SK-N-SH (cell line): ENCODE results near the gene CAPZA3. TPM values are rescaled to one million over a fixed set of nuclear protein-coding genes. Genes with fewer than 3 reads are reported as not detected.

Experiments
- CTCF ChIA-PET: fragments of 300-600, 350-600 bp; formaldehyde crosslinking; extraction: SDS; loops from one replicate; lab custom pipeline; 2021; lab: Yijun Ruan, JAX
- POLR2A ChIA-PET: fragments of 350-600 bp; sonication (Branson Sonifier 250); formaldehyde crosslinking; extraction: SDS; loops from one replicate; lab custom pipeline; 2020; ENCODE audit warnings: antibody characterized with exemption, inconsistent platforms; lab: Yijun Ruan, JAX
- DNase-seq: peaks from one replicate; pipeline ENCODE4 v3.0.0; 2012
- H2AFZ ChIP-seq: fragments of 200-600 bp; sonication (generic); 2 replicates; pipeline ENCODE4 v1.8.1; 2016; ENCODE audit warnings: antibody characterized with exemption, mild to moderate bottlenecking, low read depth
- H3F3A ChIP-seq: fragments of 200-600 bp; sonication (generic); replicated peaks from 2 replicates; pipeline ENCODE3; 2016; ENCODE audit warnings: antibody characterized with exemption, mild to moderate bottlenecking; ENCODE audit not compliant: insufficient read depth
- H3K27ac ChIP-seq, 2 experiments: fragments of 200-500 bp in 1 of 2; fragments of 200-600 bp in 1 of 2; sonication (Bioruptor generic) in 1 of 2; sonication (generic), shearing (Covaris generic) in 1 of 2; 2 replicates each; pipeline versions ENCODE4 v1.5.1 to v1.6.1; 2014 to 2016; ENCODE audit warnings: low read depth in 2 of 2, inconsistent platforms in 1 of 2, low read length in 1 of 2, mild to moderate bottlenecking in 1 of 2, mixed read lengths in 1 of 2
- H3K27me3 ChIP-seq: fragments of 200-600 bp; sonication (generic), shearing (Covaris generic); 2 replicates; pipeline ENCODE4 v1.6.1; 2016; ENCODE audit warnings: mixed run types; ENCODE audit not compliant: insufficient read depth
- H3K36me3 ChIP-seq, 2 experiments: fragments of 200-500 bp in 1 of 2; fragments of 200-600 bp in 1 of 2; sonication (Bioruptor generic) in 1 of 2; sonication (generic) in 1 of 2; replicated peaks in 1 of 2; 2 replicates each; pipeline versions ENCODE3 to v1.5.1; 2014 to 2016; ENCODE audit warnings: low read length in 1 of 2, mild to moderate bottlenecking in 1 of 2; ENCODE audit not compliant: insufficient read depth in 2 of 2, control insufficient read depth in 1 of 2
- H3K4me1 ChIP-seq, 2 experiments: fragments of 200-500 bp in 1 of 2; fragments of 200-600 bp in 1 of 2; sonication (Bioruptor generic) in 1 of 2; sonication (generic), shearing (Covaris generic) in 1 of 2; 2 replicates each; pipeline versions ENCODE4 v1.5.1 to v1.6.1; 2014 to 2016; ENCODE audit warnings: low read depth in 1 of 2, low read length in 1 of 2, mixed run types in 1 of 2; ENCODE audit not compliant: insufficient read depth in 2 of 2, control insufficient read depth in 1 of 2
- H3K4me2 ChIP-seq: fragments of 200-600 bp; sonication (generic), shearing (Covaris generic); 2 replicates; pipeline ENCODE4 v1.6.1; 2017; ENCODE audit warnings: mixed run types
- H3K4me3 ChIP-seq, 2 experiments: fragments of 200-500 bp in 1 of 2; fragments of 200-600 bp in 1 of 2; sonication (Bioruptor generic) in 1 of 2; sonication (generic), shearing (Covaris generic) in 1 of 2; 2 replicates each; pipeline versions ENCODE4 v1.5.1 to v1.8.1; 2014 to 2016; ENCODE audit warnings: low read depth in 2 of 2, inconsistent platforms in 1 of 2, low read length in 1 of 2, mild to moderate bottlenecking in 1 of 2, mixed read lengths in 1 of 2, moderate library complexity in 1 of 2
- H3K79me2 ChIP-seq: fragments of 200-600 bp; sonication (generic); 2 replicates; pipeline ENCODE4 v1.8.1; 2017; ENCODE audit warnings: mild to moderate bottlenecking; ENCODE audit not compliant: insufficient read depth
- H3K9ac ChIP-seq: fragments of 200-600 bp; sonication (generic); 2 replicates; pipeline ENCODE4 v1.6.1; 2017; ENCODE audit warnings: mixed run types
- H3K9me2 ChIP-seq: fragments of 200-600 bp; sonication (generic); 2 replicates; pipeline ENCODE4 v1.6.1; 2017; ENCODE audit warnings: mixed run types
- H3K9me3 ChIP-seq: fragments of 200-600 bp; sonication (generic); 2 replicates; pipeline ENCODE4 v1.6.1; 2017; ENCODE audit warnings: mixed run types, mild to moderate bottlenecking, moderate library complexity
- H4K20me1 ChIP-seq: fragments of 200-600 bp; sonication (generic); 2 replicates; pipeline ENCODE4 v1.6.1; 2017; ENCODE audit warnings: mild to moderate bottlenecking, mixed run types; ENCODE audit not compliant: insufficient read depth
- CHD2 ChIP-seq: fragments of 150-350 bp; IDR thresholded peaks from 2 replicates; pipeline ENCODE4 v1.6.1; 2018; ENCODE audit warnings: low read length; ENCODE audit not compliant: partially characterized antibody
- FOXJ3 ChIP-seq: sonication (generic); formaldehyde crosslinking; IDR thresholded peaks from 2 replicates; pipeline ENCODE4 v1.5.1; 2020; ENCODE audit warnings: mild to moderate bottlenecking, missing genetic modification reagents
- FOXM1 ChIP-seq: IDR thresholded peaks from 2 replicates; pipeline ENCODE4 v1.4.0; 2012; ENCODE audit warnings: low read depth, mild to moderate bottlenecking
- GATA2 ChIP-seq: sonication (generic); formaldehyde crosslinking; IDR thresholded peaks from 2 replicates; pipeline ENCODE4 v1.5.0; 2020; ENCODE audit warnings: mild to moderate bottlenecking, missing genetic modification reagents
- MEF2A ChIP-seq: IDR thresholded peaks from 2 replicates; pipeline ENCODE4 v1.4.0; 2012; ENCODE audit warnings: low read depth, borderline replicate concordance
- MXI1 ChIP-seq: IDR thresholded peaks from 2 replicates; pipeline ENCODE4 v1.6.1; 2012; ENCODE audit warnings: mild to moderate bottlenecking, low read depth, low read length, improper control_type of control experiment
- NFIC ChIP-seq: IDR thresholded peaks from 2 replicates; pipeline ENCODE4 v1.4.0; 2012; ENCODE audit warnings: borderline replicate concordance
- POLR2AphosphoS5 ChIP-seq: IDR thresholded peaks from 2 replicates; pipeline ENCODE4 v1.6.1; 2012; ENCODE audit warnings: low read depth, low read length
- RAD21 ChIP-seq: IDR thresholded peaks from 2 replicates; pipeline ENCODE4 v1.6.1; 2012; ENCODE audit warnings: mild to moderate bottlenecking, low read length
- RFX5 ChIP-seq: IDR thresholded peaks from 2 replicates; pipeline ENCODE4 v1.6.1; 2012; ENCODE audit warnings: mild to moderate bottlenecking, improper control_type of control experiment, low read length
- RXRA ChIP-seq: IDR thresholded peaks from 2 replicates; pipeline ENCODE4 v1.4.0; 2012; ENCODE audit warnings: low read depth, mild to moderate bottlenecking, borderline replicate concordance
- SIN3A ChIP-seq: IDR thresholded peaks from 2 replicates; pipeline ENCODE4 v1.6.1; 2012; ENCODE audit warnings: low read depth, mild to moderate bottlenecking, low read length, moderate library complexity, borderline replicate concordance
- SMC3 ChIP-seq: IDR thresholded peaks from 2 replicates; pipeline ENCODE4 v1.6.1; 2012; ENCODE audit warnings: low read depth, low read length, improper control_type of control experiment
- TAF1 ChIP-seq: IDR thresholded peaks from 2 replicates; pipeline ENCODE4 v1.6.1; 2012; ENCODE audit warnings: low read depth, mild to moderate bottlenecking, low read length, moderate library complexity, borderline replicate concordance
- USF1 ChIP-seq: IDR thresholded peaks from 2 replicates; pipeline ENCODE4 v1.4.0; 2012; ENCODE audit warnings: low read depth, borderline replicate concordance
- YY1 ChIP-seq: IDR thresholded peaks from 2 replicates; pipeline ENCODE4 v1.4.0; 2012; ENCODE audit warnings: low read depth, mild to moderate bottlenecking
- ZBTB33 ChIP-seq: IDR thresholded peaks from 2 replicates; pipeline ENCODE4 v1.4.0; 2012; ENCODE audit warnings: low read depth, borderline replicate concordance
- WGBS: methylation state at CpG from one replicate; pipeline ENCODE4 v1.1.6; 2017; ENCODE audit warnings: low lambda C conversion rate; 5-methylcytosine and 5-hydroxymethylcytosine counted together
- polyA plus RNA-seq, 3 experiments: library from polyadenylated mRNA; depleted of rRNA; stranded (reverse); fragments of >200 nt; gene quantifications; 2 replicates each; pipeline ENCODE4 v1.2.3, GENCODE V29; 2012

The CAPZA3 gene, protein sequence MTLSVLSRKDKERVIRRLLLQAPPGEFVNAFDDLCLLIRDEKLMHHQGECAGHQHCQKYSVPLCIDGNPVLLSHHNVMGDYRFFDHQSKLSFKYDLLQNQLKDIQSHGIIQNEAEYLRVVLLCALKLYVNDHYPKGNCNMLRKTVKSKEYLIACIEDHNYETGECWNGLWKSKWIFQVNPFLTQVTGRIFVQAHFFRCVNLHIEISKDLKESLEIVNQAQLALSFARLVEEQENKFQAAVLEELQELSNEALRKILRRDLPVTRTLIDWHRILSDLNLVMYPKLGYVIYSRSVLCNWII
- not detected in 2 replicates for polyA plus RNA-seq (2012; rRNA removed)
- polyA plus RNA-seq (2012; cell fraction: cytosol; rRNA removed), result not detected in 2 replicates
- polyA plus RNA-seq (2012; cell fraction: nucleus; rRNA removed), result not detected in 2 replicates

GRCh38 chr12:18737819-18738218 lies at the start of gene CAPZA3, which contains the start of gene PLCZ1:
TSS of gene CAPZA3 (plus strand) at chr12:18738119. CDS start at chr12:18738269, 150 bp downstream.
TSS of gene PLCZ1 (minus strand) at chr12:18738012. CDS start at chr12:18737371, 641 bp downstream.
- Histone ChIP-seq H3K27ac (no peak within 1 kb of the TSS), H3K9me3 (peaks cover 10% of the 10 kb centered on the region; the same call in 1 of the 2 replicates), H4K20me1 (no peaks in the 10 kb centered on the region), H3K9ac (no peak within 1 kb of the TSS), H3K27me3 (no peaks in the 10 kb centered on the region), H3K4me1 (no peaks in the 10 kb centered on the region), H3F3A (no peaks in the 10 kb centered on the region), H3K36me3 (no peaks in the 10 kb centered on the region), H3K4me2 (no peak within 1 kb of the TSS), H3K4me3 (no peak within 1 kb of the TSS), H2AFZ (no peak within 1 kb of the TSS), H3K79me2 (no peaks in the 10 kb centered on the region), H3K9me2 (no peaks in the 10 kb centered on the region)
- POLR2A ChIA-PET, result no interaction called here
- TF ChIP-seq TAF1, result no peak
- TF ChIP-seq ZBTB33, result no peak
- TF ChIP-seq MXI1, result no peak
- TF ChIP-seq RXRA, result no peak
- no peak for TF ChIP-seq SIN3A
- TF ChIP-seq POLR2AphosphoS5, result no peak
- no peak for TF ChIP-seq SMC3
- TF ChIP-seq GATA2 (CRISPR knock-in tag), result no peak
- no peak for DNase-seq
- 17% methylated on average over 2 of the region's 2 CpGs for WGBS
- CTCF ChIA-PET, result interaction anchor here (0.6 kb wide), 1 partner anchor 537 kb away, joined by 3 read pairs; no protein-coding TSS in a partner anchor

- Histone ChIP-seq H3K9me2 (no peaks in the 10 kb centered on the region), H2AFZ (no peak overlapping the region), H3K79me2 (no peaks in the 10 kb centered on the region), H3K9me3 (no peaks in the 10 kb centered on the region), H3K4me2 (no peak overlapping the region), H3K36me3 (no peaks in the 10 kb centered on the region), H3K27me3 (no peaks in the 10 kb centered on the region), H3K4me1 (no peaks in the 10 kb centered on the region), H3F3A (peaks cover 3% of the 10 kb centered on the region), H3K27ac (no peak overlapping the region), H3K9ac (no peak overlapping the region), H4K20me1 (no peaks in the 10 kb centered on the region), H3K4me3 (no peak overlapping the region)
- TF ChIP-seq FOXM1, result no peak
- no peak for TF ChIP-seq USF1
- TF ChIP-seq NFIC, result no peak
- no peak for TF ChIP-seq TAF1
- TF ChIP-seq MEF2A, result no peak
- no peak for TF ChIP-seq CHD2
- no peak for TF ChIP-seq POLR2AphosphoS5
- TF ChIP-seq RAD21, result no peak
- TF ChIP-seq FOXJ3 (CRISPR knock-in tag), result no peak
- no peak for TF ChIP-seq RFX5
- TF ChIP-seq YY1, result no peak
- ChIA-PET CTCF (no interaction called here), POLR2A (no interaction called here)
- no peak for DNase-seq
- 48% methylated on average over 3 of the region's 3 CpGs for WGBS
Observed at GRCh38 chr12:18689771-18690170, 48.1 kb upstream of the CAPZA3 start.
